Sigmoid colon (tissue), 7 donors: ENCODE results near the gene NELFA. TPM values are rescaled to one million over a fixed set of nuclear protein-coding genes. Genes with fewer than 3 reads are reported as not detected.

Experiments used
- DNase-seq: peaks from one replicate; pipeline ENCODE4 v3.0.0-alpha.2; 2019
- H3K27ac ChIP-seq, 4 donors: fragments of 200-600 bp; sonication (generic); one replicate each; pipeline ENCODE4 v1.5.1; 2016 to 2019; ENCODE audit warnings: mild to moderate bottlenecking in 1 of 4
- H3K27me3 ChIP-seq, 3 donors: fragments of 200-600 bp; sonication (generic); one replicate each; pipeline ENCODE4 v1.5.1; 2019; ENCODE audit warnings: mild to moderate bottlenecking in 1 of 3
- H3K36me3 ChIP-seq, 4 donors: fragments of 200-600 bp; sonication (generic); one replicate each; pipeline ENCODE4 v1.5.1; 2016 to 2019
- H3K4me1 ChIP-seq, 4 donors: fragments of 200-600 bp; sonication (generic); one replicate each; pipeline ENCODE4 v1.5.1; 2017 to 2019
- H3K4me3 ChIP-seq, 4 donors: fragments of 200-600 bp; sonication (generic); one replicate each; pipeline ENCODE4 v1.5.1; 2017 to 2019; ENCODE audit warnings: mild to moderate bottlenecking in 2 of 4, moderate library complexity in 1 of 4
- H3K9me3 ChIP-seq, 4 donors: fragments of 200-600 bp in 3 of 4; sonication (generic) in 3 of 4; one replicate each; pipeline versions ENCODE4 v1.5.1 to v1.6.1; 2013 to 2019
- EP300 ChIP-seq, 4 donors: sonication (generic); formaldehyde crosslinking; IDR thresholded peaks; one replicate each; pipeline ENCODE4 v1.6.1; 2017; ENCODE audit warnings: antibody characterized with exemption in 4 of 4
- POLR2A ChIP-seq, 2 donors: fragments of 450-650 bp; IDR thresholded peaks; one replicate each; pipeline ENCODE4 v1.6.1; 2016; ENCODE audit warnings: antibody characterized with exemption in 2 of 2, mild to moderate bottlenecking in 2 of 2, moderate library complexity in 2 of 2
- POLR2AphosphoS5 ChIP-seq, 4 donors: sonication (generic); formaldehyde crosslinking; IDR thresholded peaks; one replicate each; pipeline ENCODE4 v1.6.1; 2017; ENCODE audit warnings: antibody characterized with exemption in 4 of 4
- WGBS, 2 donors: extraction: QIAGEN DNeasy Blood & Tissue Kit; methylation state at CpG; one replicate each; pipeline ENCODE4 v1.1.7; 2013; 5-methylcytosine and 5-hydroxymethylcytosine counted together
- intact Hi-C: fragments of 100-400 bp; cut with DNase I; formaldehyde crosslinking; loops from one replicate; pipeline ENCODE4 v1.15.1; 2023
- polyA plus RNA-seq, 3 donors: library from polyadenylated mRNA; stranded (reverse); fragments of 200-250 nt; gene quantifications; one replicate each; pipeline ENCODE4 v1.2.3, GENCODE V29; 2013
- total RNA-seq, 4 donors: library from RNA; depleted of rRNA; stranded (reverse); fragments of >200 nt; gene quantifications; one replicate each; pipeline ENCODE4 v1.1.0, GENCODE V29; 2016
- TF ChIP-seq, protein P1 (sequence below), 4 experiments: fragments of 450-650 bp in 3 of 4; fragments of 200-600 bp in 1 of 4; IDR thresholded peaks; one replicate each; pipeline ENCODE4 v1.5.1; 2016 to 2019; ENCODE audit warnings: antibody characterized with exemption in 4 of 4, mild to moderate bottlenecking in 3 of 4, moderate library complexity in 2 of 4
- donor health status: healthy with polysubstance abuse.
- donor health status: Bipolar disorder and iron deficiency.
- donor health status: healthy.

The NELFA gene
- total and polyA plus RNA-seq, 7 donors: 13.8 to 27.4 (median 15.3) TPM

- Histone ChIP-seq H3K4me1 (no peaks in the 10 kb centered on the region), H3K27ac (no peak overlapping the region), H3K27me3 (peaks cover 6 to 77% (median 22%) of the 10 kb centered on the region in 3 donors), H3K36me3 (no peaks in the 10 kb centered on the region), H3K4me3 (no peak overlapping the region), H3K9me3 (no peaks in the 10 kb centered on the region)
- intact Hi-C loops: no loop called here
- TF ChIP-seq POLR2A (IDR thresholded peaks at IDR 0.05) (no peak), POLR2AphosphoS5 (IDR thresholded peaks at IDR 0.05) (no peak), EP300 (IDR thresholded peaks at IDR 0.05) (no peak)
- TF ChIP-seq, protein P1, sequence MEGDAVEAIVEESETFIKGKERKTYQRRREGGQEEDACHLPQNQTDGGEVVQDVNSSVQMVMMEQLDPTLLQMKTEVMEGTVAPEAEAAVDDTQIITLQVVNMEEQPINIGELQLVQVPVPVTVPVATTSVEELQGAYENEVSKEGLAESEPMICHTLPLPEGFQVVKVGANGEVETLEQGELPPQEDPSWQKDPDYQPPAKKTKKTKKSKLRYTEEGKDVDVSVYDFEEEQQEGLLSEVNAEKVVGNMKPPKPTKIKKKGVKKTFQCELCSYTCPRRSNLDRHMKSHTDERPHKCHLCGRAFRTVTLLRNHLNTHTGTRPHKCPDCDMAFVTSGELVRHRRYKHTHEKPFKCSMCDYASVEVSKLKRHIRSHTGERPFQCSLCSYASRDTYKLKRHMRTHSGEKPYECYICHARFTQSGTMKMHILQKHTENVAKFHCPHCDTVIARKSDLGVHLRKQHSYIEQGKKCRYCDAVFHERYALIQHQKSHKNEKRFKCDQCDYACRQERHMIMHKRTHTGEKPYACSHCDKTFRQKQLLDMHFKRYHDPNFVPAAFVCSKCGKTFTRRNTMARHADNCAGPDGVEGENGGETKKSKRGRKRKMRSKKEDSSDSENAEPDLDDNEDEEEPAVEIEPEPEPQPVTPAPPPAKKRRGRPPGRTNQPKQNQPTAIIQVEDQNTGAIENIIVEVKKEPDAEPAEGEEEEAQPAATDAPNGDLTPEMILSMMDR (IDR thresholded peaks at IDR 0.05): no peak
- no peak for DNase-seq
- 86 to 88% methylated on average over 7 of the region's 7 CpGs for WGBS, 2 donors
These were observed 41.0 kb upstream of the NELFA start for GRCh38 chr4:2049811-2050210.

DNA sequence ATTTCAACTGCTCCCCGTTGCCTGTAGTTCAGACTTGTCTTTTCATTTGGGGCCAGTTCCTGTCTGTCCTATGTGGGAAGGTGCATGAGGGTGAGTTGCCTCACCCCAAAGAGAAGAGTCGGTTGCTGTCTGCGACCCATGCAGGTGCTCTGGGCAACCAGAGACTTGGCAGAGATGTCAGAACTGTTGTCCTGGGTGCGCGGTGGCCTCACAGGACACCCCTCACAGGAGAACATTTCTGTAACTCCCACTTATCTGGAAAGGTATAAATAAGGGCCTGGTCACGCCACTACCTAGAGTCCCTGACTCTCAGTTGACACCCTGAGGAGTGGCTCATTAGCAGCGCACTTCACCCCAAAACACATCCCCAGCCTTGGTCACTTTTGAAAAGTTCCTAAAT, 40.6 kb upstream of the NELFA start:
- no peaks in the 10 kb centered on the region for H3K9me3 ChIP-seq
- 89 to 92% methylated on average over 7 of the region's 7 CpGs for WGBS, 2 donors

GRCh38 chr4:2048831-2049230, 40.1 kb upstream of the NELFA start:
- Histone ChIP-seq H3K4me3 (no peak overlapping the region), H3K4me1 (no peaks in the 10 kb centered on the region), H3K9me3 (no peaks in the 10 kb centered on the region), H3K27ac (no peak overlapping the region), H3K36me3 (no peaks in the 10 kb centered on the region), H3K27me3 (peaks cover 6 to 71% (median 18%) of the 10 kb centered on the region in 3 donors)
- 85 to 90% methylated on average over 8 of the region's 8 CpGs for WGBS, 2 donors
- DNase-seq: no peak
- TF ChIP-seq POLR2A (IDR thresholded peaks at IDR 0.05): no peak
- no peak for TF ChIP-seq EP300 (IDR thresholded peaks at IDR 0.05)
- TF ChIP-seq POLR2AphosphoS5 (IDR thresholded peaks at IDR 0.05): no peak
- TF ChIP-seq, protein P1 (IDR thresholded peaks at IDR 0.05): no peak
- intact Hi-C loops: no loop called here

More for the DNA sequence above, 40.6 kb upstream of the NELFA start:
- no peak for DNase-seq
- intact Hi-C loops: no loop called here
- no peak overlapping the region for H3K27ac ChIP-seq
- TF ChIP-seq POLR2AphosphoS5 (IDR thresholded peaks at IDR 0.05): no peak
- no peak for TF ChIP-seq POLR2A (IDR thresholded peaks at IDR 0.05)
- H3K4me1 ChIP-seq: no peaks in the 10 kb centered on the region
- H3K27me3 ChIP-seq: peaks cover 6 to 73% (median 18%) of the 10 kb centered on the region in 3 donors
- H3K36me3 ChIP-seq: no peaks in the 10 kb centered on the region
- H3K4me3 ChIP-seq: no peak overlapping the region

- WGBS, 2 donors: 89 to 90% methylated on average over 25 of the region's 25 CpGs
- Histone ChIP-seq H3K27ac (no peak overlapping the region), H3K27me3 (peaks cover 6 to 73% (median 26%) of the 10 kb centered on the region in 3 donors), H3K4me1 (peaks cover 0 to under 1% (median 0%) of the 10 kb centered on the region in 4 donors), H3K4me3 (no peak overlapping the region), H3K9me3 (no peaks in the 10 kb centered on the region), H3K36me3 (no peaks in the 10 kb centered on the region)
- no peak for DNase-seq
- intact Hi-C loops: no loop called here
- TF ChIP-seq POLR2AphosphoS5 (IDR thresholded peaks at IDR 0.05): no peak
- TF ChIP-seq EP300 (IDR thresholded peaks at IDR 0.05): no peak
- TF ChIP-seq POLR2A (IDR thresholded peaks at IDR 0.05): no peak
- TF ChIP-seq, protein P1 (IDR thresholded peaks at IDR 0.05): no peak
These were observed 39.2 kb upstream of the NELFA start for GRCh38 chr4:2047781-2048581.

DNA sequence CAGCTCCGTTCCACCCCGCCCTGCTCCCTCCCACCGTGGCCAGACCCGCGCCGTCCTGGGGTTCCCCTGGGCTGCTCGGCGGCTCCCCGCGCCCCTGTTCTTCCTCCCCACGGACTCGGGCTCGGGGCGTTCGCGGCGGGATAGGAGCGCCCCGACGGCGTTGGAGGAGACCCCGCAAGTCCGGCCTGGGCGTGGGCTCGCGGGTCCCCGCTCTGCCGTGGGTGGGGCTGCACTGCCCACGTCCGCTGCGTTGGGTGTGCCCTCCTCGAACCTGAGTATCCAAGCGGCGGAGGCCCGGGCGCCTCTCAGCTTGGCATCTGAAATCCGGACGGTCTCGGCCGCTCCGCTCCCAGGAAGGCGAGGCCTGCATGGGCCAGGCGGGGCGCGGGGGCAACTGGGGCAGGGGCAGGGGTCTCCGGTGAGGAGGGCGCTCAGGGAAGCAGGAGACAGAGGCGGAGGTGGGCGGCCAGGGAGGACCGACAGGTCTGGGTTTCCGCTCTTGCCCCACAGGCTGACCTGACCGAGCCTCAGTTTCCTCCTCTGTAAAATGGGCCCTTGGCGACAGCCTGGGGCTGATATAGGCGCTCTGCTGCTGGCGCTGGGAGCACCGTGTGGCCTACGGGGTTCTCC, 38.4 kb upstream of the NELFA start:
- Histone ChIP-seq H3K27ac (no peak overlapping the region), H3K27me3 (peaks cover 6 to 73% (median 34%) of the 10 kb centered on the region in 3 donors), H3K4me1 (peaks cover 0 to 9% (median 6%) of the 10 kb centered on the region in 4 donors), H3K9me3 (no peaks in the 10 kb centered on the region), H3K4me3 (no peak overlapping the region), H3K36me3 (no peaks in the 10 kb centered on the region)
- TF ChIP-seq EP300 (IDR thresholded peaks at IDR 0.05) (no peak), POLR2A (IDR thresholded peaks at IDR 0.05) (no peak), POLR2AphosphoS5 (IDR thresholded peaks at IDR 0.05) (no peak)
- TF ChIP-seq, protein P1 (IDR thresholded peaks at IDR 0.05): no peak
- intact Hi-C loops: no loop called here
- WGBS, 2 donors: 28 to 38% methylated on average over 57 of the region's 57 CpGs
- no peak for DNase-seq
